Natural killer cell (primary cell): Measurements from ENCODE around the gene VARS2. TPM values are rescaled to one million over a fixed set of nuclear protein-coding genes. Genes with fewer than 3 reads are reported as not detected.
"Not testable (repeated sequence)": the region's sequence is repeated elsewhere in the genome, so short reads cannot be mapped to it uniquely, and the experiment has no call there.

Experiments
- ATAC-seq, 3 donors: fragments of 150-1000 bp in 2 of 3; fragments of 200-7000 bp in 1 of 3; cut with Tn5 transposase; 1 replicate in 1 of 3; 2 replicates in 2 of 3; pipeline ENCODE4 v1.10.0; 2021; ENCODE audit warnings: mild to moderate bottlenecking in 2 of 3, moderate library complexity in 2 of 3
- DNase-seq, 2 donors: peaks; one replicate each; pipeline versions ENCODE4 v3.0.0 to v3.0.0-alpha.2; 2013 to 2021; ENCODE audit warnings: mixed read lengths in 1 of 2
- H3K27ac ChIP-seq: one replicate; pipeline ENCODE4 v1.5.1; 2013; ENCODE audit warnings: mild to moderate bottlenecking, low read length
- H3K27me3 ChIP-seq: one replicate; pipeline ENCODE4 v1.6.1; 2013; ENCODE audit warnings: low read length; ENCODE audit not compliant: control insufficient read depth, insufficient read depth
- H3K36me3 ChIP-seq: one replicate; pipeline ENCODE4 v1.6.1; 2013; ENCODE audit warnings: low read length; ENCODE audit not compliant: control insufficient read depth, insufficient read depth
- H3K4me1 ChIP-seq: one replicate; pipeline ENCODE4 v1.6.1; 2013; ENCODE audit warnings: low read length; ENCODE audit not compliant: control insufficient read depth, insufficient read depth
- H3K4me3 ChIP-seq: one replicate; pipeline ENCODE4 v1.5.1; 2013; ENCODE audit warnings: low read length
- H3K9me3 ChIP-seq: one replicate; pipeline ENCODE4 v1.6.1; 2013; ENCODE audit warnings: low read length; ENCODE audit not compliant: control insufficient read depth, insufficient read depth
- H3K27ac Mint-ChIP-seq, 2 donors: one replicate each; pipeline ENCODE4 v1.8.0; 2022; ENCODE audit warnings: mild to moderate bottlenecking in 2 of 2, mixed read lengths in 2 of 2, moderate library complexity in 1 of 2
- H3K27me3 Mint-ChIP-seq, 2 donors: one replicate each; pipeline ENCODE4 v1.8.0; 2022; ENCODE audit warnings: low read depth in 2 of 2, mixed read lengths in 2 of 2
- H3K36me3 Mint-ChIP-seq: one replicate; pipeline ENCODE4 v1.8.0; 2022; ENCODE audit warnings: mixed read lengths
- H3K4me1 Mint-ChIP-seq, 2 donors: one replicate each; pipeline ENCODE4 v1.8.0; 2022; ENCODE audit warnings: mixed read lengths in 2 of 2
- H3K4me3 Mint-ChIP-seq: one replicate; pipeline ENCODE4 v1.8.0; 2022; ENCODE audit warnings: mild to moderate bottlenecking, moderate library complexity, mixed read lengths
- H3K9me3 Mint-ChIP-seq, 2 donors: one replicate each; pipeline ENCODE4 v1.8.0; 2022; ENCODE audit warnings: mixed read lengths in 2 of 2
- CTCF ChIP-seq: fragments of 200-600 bp; IDR thresholded peaks from one replicate; pipeline ENCODE4 v1.8.0; 2022; ENCODE audit warnings: antibody characterized with exemption
- WGBS: methylation state at CpG from one replicate; pipeline ENCODE4 v1.1.7; 2013; ENCODE audit warnings: missing lambda C conversion rate; ENCODE audit not compliant: insufficient coverage; 5-methylcytosine and 5-hydroxymethylcytosine counted together
- intact Hi-C: fragments of 100-400 bp; cut with micrococcal nuclease; formaldehyde crosslinking; loops from one replicate; pipeline ENCODE4 v1.14.2; 2022
- total RNA-seq, 4 donors: library from RNA; stranded (reverse); fragments of 120-200 nt in 1 of 4; gene quantifications; one replicate each; pipeline versions ENCODE4 v1.2.3 to v1.2.4, GENCODE V29; 2013 to 2022

Gene VARS2
- total RNA-seq, 3 donors from 2014 or later (not counting 1 experiment from before 2014, with no cell fraction given): 16.9 to 36.7 (median 24.5) TPM

GRCh38 chr6:30902709-30903108, 11.3 kb upstream of the VARS2 start:
- intact Hi-C loops: no loop called here
- TF ChIP-seq CTCF: no peak
- no peaks in the 10 kb centered on the region for H3K36me3 Mint-ChIP-seq
- Histone ChIP-seq H3K4me1 (peaks cover 5% of the 10 kb centered on the region), H3K27me3 (no peaks in the 10 kb centered on the region), H3K4me3 (no peak overlapping the region), H3K27ac (no peak overlapping the region), H3K9me3 (no peaks in the 10 kb centered on the region), H3K36me3 (no peaks in the 10 kb centered on the region)
- ATAC-seq (no peak), DNase-seq (no peak)
- H3K4me3 Mint-ChIP-seq: no peak overlapping the region
- H3K4me1 Mint-ChIP-seq: peaks cover 1 to 2% of the 10 kb centered on the region in 2 donors
- no peak overlapping the region for H3K27ac Mint-ChIP-seq
- WGBS: 39% methylated on average over 5 of the region's 5 CpGs
- no peaks in the 10 kb centered on the region for H3K9me3 Mint-ChIP-seq
- peaks cover 0 to 7% of the 10 kb centered on the region in 2 donors for H3K27me3 Mint-ChIP-seq

GRCh38 chr6:30903236-30903635, 10.8 kb upstream of the VARS2 start:
- Histone ChIP-seq H3K27me3 (no peaks in the 10 kb centered on the region), H3K36me3 (no peaks in the 10 kb centered on the region), H3K9me3 (no peaks in the 10 kb centered on the region), H3K27ac (no peak overlapping the region), H3K4me1 (peaks cover 7% of the 10 kb centered on the region), H3K4me3 (no peak overlapping the region)
- H3K36me3 Mint-ChIP-seq: no peaks in the 10 kb centered on the region
- no peak for TF ChIP-seq CTCF
- WGBS: 79% methylated on average over 3 of the region's 4 CpGs
- no peaks in the 10 kb centered on the region for H3K9me3 Mint-ChIP-seq
- H3K27me3 Mint-ChIP-seq: peaks cover 0 to 7% of the 10 kb centered on the region in 2 donors
- DNase-seq: no peak
- H3K4me1 Mint-ChIP-seq: peaks cover 6 to 7% of the 10 kb centered on the region in 2 donors
- no peak overlapping the region for H3K4me3 Mint-ChIP-seq
- ATAC-seq: no peak
- no peak overlapping the region for H3K27ac Mint-ChIP-seq
- intact Hi-C loops: no loop called here

GRCh38 chr6:30907290-30907757, 6.7 kb upstream of the VARS2 start:
- H3K36me3 ChIP-seq: peaks cover 11% of the 10 kb centered on the region
- H3K27ac ChIP-seq, DNase-seq, H3K36me3 Mint-ChIP-seq, H3K27me3 ChIP-seq, H3K27me3 Mint-ChIP-seq, H3K9me3 ChIP-seq, ATAC-seq, H3K9me3 Mint-ChIP-seq, intact Hi-C loops: not testable (repeated sequence)
- peak overlapping the region; percentile 67 for H3K4me3 ChIP-seq
- Mint-ChIP-seq H3K27ac (peak overlapping the region; percentile 73 to 83), H3K4me3 (peak overlapping the region; percentile 99), H3K4me1 (peaks cover 16 to 17% of the 10 kb centered on the region in 2 donors)
- peaks cover 15% of the 10 kb centered on the region for H3K4me1 ChIP-seq
- 66% methylated on average over 16 of the region's 16 CpGs for WGBS

- 1% methylated on average over 49 of the region's 49 CpGs for WGBS
- no peaks in the 10 kb centered on the region for H3K27me3 ChIP-seq
- TF ChIP-seq CTCF: no peak
- no peaks in the 10 kb centered on the region for H3K9me3 ChIP-seq
- no peaks in the 10 kb centered on the region for H3K36me3 Mint-ChIP-seq
- DNase-seq (peak; percentile 79 to 97), ATAC-seq (peak; percentile 99 to 100 (median 99))
- no peaks in the 10 kb centered on the region for H3K9me3 Mint-ChIP-seq
- H3K27ac ChIP-seq: no peak within 1 kb of the TSS
- intact Hi-C loops: no loop called here
- H3K27ac Mint-ChIP-seq: peak within 1 kb of the TSS; percentile 73 to 83
- H3K4me3 ChIP-seq: peak within 1 kb of the TSS; percentile 67
- peak within 1 kb of the TSS; percentile 99 for H3K4me3 Mint-ChIP-seq
- peaks cover 16 to 19% of the 10 kb centered on the region in 2 donors for H3K4me1 Mint-ChIP-seq
- H3K27me3 Mint-ChIP-seq: no peaks in the 10 kb centered on the region
- H3K36me3 ChIP-seq: peaks cover 11% of the 10 kb centered on the region
- peaks cover 15% of the 10 kb centered on the region for H3K4me1 ChIP-seq
Observed at GRCh38 chr6:30907758-30908591, 6.1 kb upstream of the VARS2 start, which contains the start of gene GTF2H4. TSS of gene GTF2H4 (plus strand) at chr6:30908207.
